CD4-positive, alpha-beta T cell (primary cell): ENCODE measurements around the gene COL13A1. TPM values are rescaled to one million over a fixed set of nuclear protein-coding genes. Genes with fewer than 3 reads are reported as not detected.

Experiments used
- ATAC-seq: fragments of 200-7000 bp; cut with Tn5 transposase; one replicate; pipeline ENCODE4 v1.10.0; 2022; ENCODE audit warnings: mild to moderate bottlenecking; ENCODE audit not compliant: poor library complexity
- CTCF ChIA-PET: fragments of 350-600 bp; sonication (Branson Sonifier 250); formaldehyde crosslinking; loops from one replicate; lab custom pipeline; 2021; ENCODE audit warnings: antibody characterized with exemption, inconsistent platforms; lab: Charles Lee
- POLR2A ChIA-PET: fragments of 350-600 bp; sonication (Branson Sonifier 250); formaldehyde crosslinking; loops from one replicate; lab custom pipeline; 2021; ENCODE audit warnings: antibody characterized with exemption, inconsistent platforms; lab: Charles Lee
- DNase-seq, 14 experiments: peaks; one replicate each; pipeline ENCODE4 v3.0.0-alpha.2; 2013 to 2020; ENCODE audit warnings: mixed read lengths in 2 of 14
- H3K27ac ChIP-seq, 2 donors: one replicate each; pipeline versions ENCODE4 v1.5.1 to v1.7.0; 2013; ENCODE audit warnings: low read length in 2 of 2, low read depth in 1 of 2, mild to moderate bottlenecking in 1 of 2
- H3K27me3 ChIP-seq, 2 experiments: 1 replicate in 1 of 2; 2 replicates in 1 of 2; pipeline versions ENCODE4 v1.6.1 to v1.7.0; 2013; ENCODE audit warnings: low read length in 2 of 2, control low read depth in 1 of 2, mild to moderate bottlenecking in 1 of 2, moderate library complexity in 1 of 2; ENCODE audit not compliant: insufficient read depth in 2 of 2, control insufficient read depth in 1 of 2
- H3K36me3 ChIP-seq: one replicate; pipeline ENCODE4 v1.6.1; 2013; ENCODE audit warnings: low read length, control low read depth; ENCODE audit not compliant: insufficient read depth
- H3K4me1 ChIP-seq: one replicate; pipeline ENCODE4 v1.6.1; 2013; ENCODE audit warnings: low read length, control low read depth; ENCODE audit not compliant: insufficient read depth
- H3K4me3 ChIP-seq: one replicate; pipeline ENCODE4 v1.5.1; 2013; ENCODE audit warnings: mild to moderate bottlenecking, low read length, moderate library complexity
- H3K9me3 ChIP-seq, 2 experiments: 1 replicate in 1 of 2; 2 replicates in 1 of 2; pipeline versions ENCODE4 v1.6.1 to v1.7.0; 2013; ENCODE audit warnings: low read length in 2 of 2, mild to moderate bottlenecking in 2 of 2, control low read depth in 1 of 2, moderate library complexity in 1 of 2; ENCODE audit not compliant: control insufficient read depth in 1 of 2, insufficient read depth in 1 of 2
- H3K27ac Mint-ChIP-seq: one replicate; pipeline ENCODE4 v1.8.0; 2020; ENCODE audit warnings: mixed read lengths
- H3K27me3 Mint-ChIP-seq: one replicate; pipeline ENCODE4 v1.8.0; 2021; ENCODE audit warnings: mixed read lengths
- H3K36me3 Mint-ChIP-seq: one replicate; pipeline ENCODE4 v1.8.0; 2021; ENCODE audit warnings: low read depth, mixed read lengths
- H3K4me1 Mint-ChIP-seq: one replicate; pipeline ENCODE4 v1.8.0; 2021; ENCODE audit warnings: low read depth, mixed read lengths
- H3K4me3 Mint-ChIP-seq: one replicate; pipeline ENCODE4 v1.8.0; 2020; ENCODE audit warnings: mild to moderate bottlenecking, mixed read lengths
- H3K9me3 Mint-ChIP-seq: one replicate; pipeline ENCODE4 v1.8.0; 2020; ENCODE audit warnings: mixed read lengths
- CTCF ChIP-seq: fragments of 200-600 bp; IDR thresholded peaks from one replicate; pipeline ENCODE4 v1.8.0; 2022; ENCODE audit warnings: antibody characterized with exemption, mild to moderate bottlenecking
- intact Hi-C, 2 experiments: fragments of 100-400 bp; cut with DNase I in 1 of 2; cut with micrococcal nuclease in 1 of 2; formaldehyde crosslinking; loops; one replicate each; pipeline versions ENCODE4 v1.15.1 to v1.9.0; 2023 to 2025; cut with DNase I, micrococcal nuclease
- total RNA-seq, 174 experiments: library from RNA in 2 of 174; stranded (reverse) in 2 of 174; gene quantifications; one replicate each; pipeline ENCODE4 v1.2.3 and lab custom pipeline; 2021 to 2026

Gene COL13A1
- total RNA-seq, 2 experiments from 2014 or later: not detected

- POLR2A ChIA-PET: no interaction called here
- Histone ChIP-seq H3K27me3 (no peaks in the 10 kb centered on the region), H3K4me1 (no peaks in the 10 kb centered on the region), H3K4me3 (no peak overlapping the region), H3K27ac (no peak overlapping the region), H3K36me3 (no peaks in the 10 kb centered on the region), H3K9me3 (no peaks in the 10 kb centered on the region)
- Mint-ChIP-seq H3K27me3 (no peaks in the 10 kb centered on the region), H3K4me3 (no peak overlapping the region), H3K4me1 (peaks cover under 1% of the 10 kb centered on the region), H3K27ac (no peak overlapping the region), H3K9me3 (no peaks in the 10 kb centered on the region), H3K36me3 (no peaks in the 10 kb centered on the region)
- no peak for ATAC-seq
- CTCF ChIA-PET: no interaction called here
- no peak for DNase-seq
- no peak for TF ChIP-seq CTCF
- intact Hi-C loops: no loop called here
These were observed 9.1 kb downstream of the COL13A1 start for GRCh38 chr10:69810675-69811397.

- no peak overlapping the region for H3K4me3 Mint-ChIP-seq
- no peaks in the 10 kb centered on the region for H3K9me3 ChIP-seq
- H3K4me1 ChIP-seq: peaks cover 8% of the 10 kb centered on the region
- no peaks in the 10 kb centered on the region for H3K27me3 ChIP-seq
- no peak for DNase-seq
- CTCF ChIA-PET: no interaction called here
- no peak overlapping the region for H3K27ac Mint-ChIP-seq
- TF ChIP-seq CTCF: no peak
- H3K36me3 Mint-ChIP-seq: no peaks in the 10 kb centered on the region
- no peak overlapping the region for H3K4me3 ChIP-seq
- POLR2A ChIA-PET: no interaction called here
- no peaks in the 10 kb centered on the region for H3K27me3 Mint-ChIP-seq
- H3K27ac ChIP-seq: no peak overlapping the region
- H3K36me3 ChIP-seq: no peaks in the 10 kb centered on the region
- no peaks in the 10 kb centered on the region for H3K9me3 Mint-ChIP-seq
- ATAC-seq: no peak
- intact Hi-C loops: no loop called here
- peaks cover 16% of the 10 kb centered on the region for H3K4me1 Mint-ChIP-seq
These were observed 11.9 kb downstream of the COL13A1 start for GRCh38 chr10:69813632-69814031.

GRCh38 chr10:69814251-69814650 is 12.5 kb downstream of the COL13A1 start:
- ATAC-seq (no peak), DNase-seq (no peak)
- Histone ChIP-seq H3K4me1 (peaks cover 8% of the 10 kb centered on the region), H3K27ac (no peak overlapping the region), H3K9me3 (peaks cover 0 to 1% of the 10 kb centered on the region in 2 experiments), H3K4me3 (no peak overlapping the region), H3K27me3 (no peaks in the 10 kb centered on the region), H3K36me3 (no peaks in the 10 kb centered on the region)
- TF ChIP-seq CTCF: no peak
- no peaks in the 10 kb centered on the region for H3K27me3 Mint-ChIP-seq
- intact Hi-C loops: no loop called here
- peaks cover 16% of the 10 kb centered on the region for H3K4me1 Mint-ChIP-seq
- H3K4me3 Mint-ChIP-seq: no peak overlapping the region
- no peaks in the 10 kb centered on the region for H3K9me3 Mint-ChIP-seq
- ChIA-PET CTCF (no interaction called here), POLR2A (no interaction called here)
- no peaks in the 10 kb centered on the region for H3K36me3 Mint-ChIP-seq
- no peak overlapping the region for H3K27ac Mint-ChIP-seq
